Mononuclear cell (primary cell): ENCODE data around the gene ZNF71. TPM values are rescaled to one million over a fixed set of nuclear protein-coding genes. Genes with fewer than 3 reads are reported as not detected.
"Not testable (repeated sequence)": the region's sequence is repeated elsewhere in the genome, so short reads cannot be mapped to it uniquely, and the experiment has no call there.

Experiments
- H3K27me3 ChIP-seq: 2 replicates; pipeline ENCODE4 v1.6.0; 2011; ENCODE audit warnings: low read length, control low read depth; ENCODE audit not compliant: insufficient read depth
- H3K4me1 ChIP-seq: 2 replicates; pipeline ENCODE4 v1.5.1; 2011; ENCODE audit warnings: mild to moderate bottlenecking, low read length, control low read depth; ENCODE audit not compliant: insufficient read depth
- H3K4me3 ChIP-seq: 2 replicates; pipeline ENCODE4 v1.5.1; 2011; ENCODE audit warnings: mild to moderate bottlenecking, low read length, moderate library complexity
- H3K9me3 ChIP-seq: 2 replicates; pipeline ENCODE4 v1.5.1; 2011; ENCODE audit warnings: low read depth, mild to moderate bottlenecking, control low read depth, low read length
- total RNA-seq: library from RNA; depleted of rRNA; stranded (reverse); fragments of >200 nt; gene quantifications from one replicate; pipeline ENCODE4 v1.2.3, GENCODE V29; 2012

ZNF71 gene
- total RNA-seq, 1 donor = 2.3 TPM

GRCh38 chr19:56654151-56654550 lies 59.0 kb downstream of the ZNF71 start:
- Histone ChIP-seq H3K27me3 (no peaks in the 10 kb centered on the region), H3K9me3 (peaks cover 6% of the 10 kb centered on the region), H3K4me3 (no peak overlapping the region), H3K4me1 (no peaks in the 10 kb centered on the region)

GRCh38 chr19:56660381-56661107 lies 65.4 kb downstream of the ZNF71 start:
- H3K9me3 ChIP-seq = peaks cover 5% of the 10 kb centered on the region

GRCh38 chr19:56661248-56661647 lies 66.1 kb downstream of the ZNF71 start:
- H3K9me3 ChIP-seq = peaks cover 5% of the 10 kb centered on the region
- H3K27me3 ChIP-seq = no peaks in the 10 kb centered on the region
- H3K4me1 ChIP-seq = no peaks in the 10 kb centered on the region

More at GRCh38 chr19:56660381-56661107, 65.4 kb downstream of the ZNF71 start:
- Histone ChIP-seq H3K4me3 (no peak overlapping the region), H3K4me1 (no peaks in the 10 kb centered on the region), H3K27me3 (no peaks in the 10 kb centered on the region)

GRCh38 chr19:56663931-56664500 lies 68.9 kb downstream of the ZNF71 start:
- Histone ChIP-seq H3K4me3 (no peak overlapping the region), H3K9me3 (peaks cover 5% of the 10 kb centered on the region), H3K27me3 (no peaks in the 10 kb centered on the region), H3K4me1 (no peaks in the 10 kb centered on the region)

More at GRCh38 chr19:56661248-56661647, 66.1 kb downstream of the ZNF71 start:
- H3K4me3 ChIP-seq = no peak overlapping the region

- no peak overlapping the region for H3K4me3 ChIP-seq
- H3K9me3 ChIP-seq = peaks cover 5% of the 10 kb centered on the region
- no peaks in the 10 kb centered on the region for H3K27me3 ChIP-seq
- no peaks in the 10 kb centered on the region for H3K4me1 ChIP-seq
Observed at GRCh38 chr19:56664511-56664910, 69.4 kb downstream of the ZNF71 start.

GRCh38 chr19:56667311-56667870 lies 72.3 kb downstream of the ZNF71 start:
- Histone ChIP-seq H3K4me3 (no peak overlapping the region), H3K27me3 (no peaks in the 10 kb centered on the region), H3K9me3 (no peaks in the 10 kb centered on the region), H3K4me1 (peaks cover 12% of the 10 kb centered on the region)

GRCh38 chr19:56668676-56669075 lies 73.6 kb downstream of the ZNF71 start:
- no peaks in the 10 kb centered on the region for H3K9me3 ChIP-seq
- no peaks in the 10 kb centered on the region for H3K27me3 ChIP-seq
- peaks cover 12% of the 10 kb centered on the region for H3K4me1 ChIP-seq
- H3K4me3 ChIP-seq = no peak overlapping the region

GRCh38 chr19:56670401-56670960 lies 75.4 kb downstream of the ZNF71 start:
- H3K4me3 ChIP-seq = no peak overlapping the region
- H3K4me1 ChIP-seq = peaks cover 12% of the 10 kb centered on the region
- no peaks in the 10 kb centered on the region for H3K9me3 ChIP-seq
- H3K27me3 ChIP-seq = no peaks in the 10 kb centered on the region

- Histone ChIP-seq H3K27me3 (no peaks in the 10 kb centered on the region), H3K9me3 (no peaks in the 10 kb centered on the region), H3K4me1 (peaks cover 12% of the 10 kb centered on the region), H3K4me3 (peak overlapping the region; percentile 46)
Observed at GRCh38 chr19:56670961-56671612, 76.0 kb downstream of the ZNF71 start.

- Histone ChIP-seq H3K4me1 (peaks cover 12% of the 10 kb centered on the region), H3K9me3 (no peaks in the 10 kb centered on the region), H3K27me3 (no peaks in the 10 kb centered on the region), H3K4me3 (peak within 1 kb of the TSS; percentile 46)
Observed at GRCh38 chr19:56671613-56671994, 76.5 kb downstream of the ZNF71 start, which contains the start of gene ZNF835. Gene ZNF835 (minus strand): TSS chr19:56671757. CDS start chr19:56665198, 6,559 bp downstream.

GRCh38 chr19:56672610-56673009 lies 77.5 kb downstream of the ZNF71 start:
- H3K4me3 ChIP-seq, H3K9me3 ChIP-seq, H3K27me3 ChIP-seq: not testable (repeated sequence)
- peaks cover 12% of the 10 kb centered on the region for H3K4me1 ChIP-seq

Other genes with a start within 250 kb of the ZNF71 start
- 1.4 TPM for gene ZNF582, start 201.8 kb upstream of the ZNF71 start, total RNA-seq
- gene ZNF583, start 191.0 kb upstream of the ZNF71 start, total RNA-seq = 1.0 TPM
- 2.9 TPM for gene ZNF667, start 118.0 kb upstream of the ZNF71 start, total RNA-seq
- 1.2 TPM for gene ZNF471, start 87.4 kb upstream of the ZNF71 start, total RNA-seq
- 1.7 TPM for gene ZFP28, start 56.4 kb upstream of the ZNF71 start, total RNA-seq
- gene ZNF470, start 27.8 kb upstream of the ZNF71 start, total RNA-seq = 0.94 TPM
- not detected for gene SMIM17, start 47.9 kb downstream of the ZNF71 start, total RNA-seq
- gene ZNF835, start 76.5 kb downstream of the ZNF71 start, total RNA-seq = 0.42 TPM
- gene PEG3, start 245.4 kb downstream of the ZNF71 start, total RNA-seq = under 0.01 TPM
- gene ZIM2, start 245.4 kb downstream of the ZNF71 start, total RNA-seq = not detected